GM23248 (cell line): ENCODE data around the gene SERPINA5.

Source experiments
- EZH2 ChIP-seq: fragments of 200-600 bp; sonication (generic); IDR thresholded peaks from 2 replicates; pipeline ENCODE4 v1.6.1; 2018; ENCODE audit warnings: antibody characterized with exemption, mild to moderate bottlenecking; ENCODE audit not compliant: insufficient read depth, poor library complexity, severe bottlenecking
- EZH2phosphoT487 ChIP-seq: fragments of 200-600 bp; sonication (generic); IDR thresholded peaks from 2 replicates; pipeline ENCODE4 v1.6.1; 2018; ENCODE audit warnings: antibody characterized with exemption, moderate library complexity, mild to moderate bottlenecking, low read depth; ENCODE audit not compliant: insufficient read depth

- no peak for TF ChIP-seq EZH2
- TF ChIP-seq EZH2phosphoT487: no peak
Observed at GRCh38 chr14:94605361-94605760, 24.1 kb downstream of the SERPINA5 start.
